ENCODE measurements around the gene TELO2. TPM values are rescaled to one million over a fixed set of nuclear protein-coding genes. Genes with fewer than 3 reads are reported as not detected.

Gene TELO2
- total and polyA plus RNA-seq, 2 donors (not counting 3 experiments of a cell fraction or from before 2014, with no cell fraction given) = 30.7 to 61.6 TPM

DNA sequence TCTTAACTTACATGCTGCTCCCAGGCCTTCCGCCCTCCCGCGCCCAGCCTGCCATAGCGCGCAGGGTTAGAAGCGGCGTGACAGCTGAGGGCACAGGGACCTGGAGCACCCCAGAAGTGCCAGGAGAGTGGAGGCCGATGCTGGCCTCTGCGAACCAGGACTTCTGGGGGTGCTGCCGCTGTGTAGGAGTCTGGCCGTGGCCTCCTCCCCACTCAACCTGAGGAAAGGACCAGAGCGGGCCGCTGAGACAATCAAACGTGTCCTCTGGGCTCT lies 38.4 kb downstream of the TELO2 start:
- H3K4me3 ChIP-seq (replicated peaks in 1 of 3; ENCODE audit: insufficient read depth in 1 of 3, low read depth in 1 of 3, low read length in 3 of 3) = no peak overlapping the region
- H2AFZ ChIP-seq (ENCODE audit: low read depth, low read length) = no peak overlapping the region
- no TSS peak for BruUV-seq (replicated peaks)
- dilution Hi-C loops (cut with MboI; ENCODE audit: extremely low pct_ligation_motif_present, low sequenced_read_pairs) (no loop called here), intact Hi-C loops (cut with micrococcal nuclease) (no loop called here)
- TF ChIP-seq POLR2A (IDR thresholded peaks at IDR 0.05; ENCODE audit: low read depth, low read length) = no peak
- TF ChIP-seq EZH2 (IDR thresholded peaks at IDR 0.05; ENCODE audit: borderline replicate concordance, low read depth, low read length, severe bottlenecking) = no peak
- no peak for TF ChIP-seq CTCF (IDR thresholded peaks at IDR 0.05; ENCODE audit: extremely low read depth in 1 of 2, insufficient read depth in 1 of 2, low read depth in 1 of 2, low read length in 2 of 2)
- no peak for TF ChIP-seq FOS (IDR thresholded peaks at IDR 0.05; ENCODE audit: borderline replicate concordance, insufficient read depth, low read length)
- TF ChIP-seq MAX (IDR thresholded peaks at IDR 0.05; ENCODE audit: insufficient read depth, insufficient read length) = no peak
- TF ChIP-seq JUN (IDR thresholded peaks at IDR 0.05; ENCODE audit: borderline replicate concordance, insufficient read depth, insufficient read length, low read depth) = no peak
- TF ChIP-seq MYC (IDR thresholded peaks at IDR 0.05; ENCODE audit: low read depth, low read length) = no peak
- no peak for TF ChIP-seq GATA2 (IDR thresholded peaks at IDR 0.05; ENCODE audit: insufficient read depth, insufficient read length, low read depth, low read length)
- TF ChIP-seq POLR2AphosphoS5 (IDR thresholded peaks at IDR 0.05; ENCODE audit: insufficient read depth, low read depth, low read length) = no peak
- H3K79me2 ChIP-seq (ENCODE audit: control insufficient read depth, insufficient read depth, low read length) = peaks cover 29% of the 10 kb centered on the region
- H4K20me1 ChIP-seq (replicated peaks; ENCODE audit: control insufficient read depth, extremely low read depth, insufficient read depth, low read length) = no peaks in the 10 kb centered on the region
- no peak overlapping the region for H3K27ac ChIP-seq (ENCODE audit: insufficient read depth, low read depth, low read length)
- H3K4me2 ChIP-seq (ENCODE audit: insufficient read depth, low read length) = no peak overlapping the region
- CTCF ChIA-PET = no interaction called here
- no peaks in the 10 kb centered on the region for H3K9me1 ChIP-seq (replicated peaks; ENCODE audit: control insufficient read depth, extremely low read depth, insufficient read depth, low read length)
- H3K4me1 ChIP-seq (ENCODE audit: control insufficient read depth, extremely low read depth, insufficient read depth, low read length) = peaks cover 52% of the 10 kb centered on the region
- peaks cover 0 to under 1% of the 10 kb centered on the region in 2 experiments for H3K36me3 ChIP-seq (ENCODE audit: control insufficient read depth in 2 of 2, extremely low read depth in 1 of 2, insufficient read depth in 2 of 2, low read length in 2 of 2)
- no peaks in the 10 kb centered on the region for H3K27me3 ChIP-seq (ENCODE audit: control insufficient read depth in 2 of 2, insufficient read depth in 2 of 2, low read length in 2 of 2)
- H3K9ac ChIP-seq (replicated peaks; ENCODE audit: extremely low read depth, insufficient read depth, low read length) = no peak overlapping the region
- POLR2A ChIA-PET = no interaction called here
- FAIRE-seq (no peak), DNase-seq (ENCODE audit: low read depth, low spot score) (no peak)
- H3K9me3 ChIP-seq (replicated peaks; ENCODE audit: control insufficient read depth, insufficient read depth, low read length) = no peaks in the 10 kb centered on the region

All from endothelial cell of umbilical vein (primary cell).